Suppressor macrophage treated with lipopolysaccharide for 1 hour (primary cell): ENCODE results near the gene MKKS.

Experiments used
- DNase-seq, 3 donors: peaks; one replicate each; pipeline ENCODE4 v3.0.0-alpha.2; 2020 to 2022

MKKS gene

GRCh38 chr20:10367693-10367942, 66.4 kb downstream of the MKKS start:
- no peak for DNase-seq

GRCh38 chr20:10366898-10367692, 66.9 kb downstream of the MKKS start:
- no peak for DNase-seq

- DNase-seq: no peak
Observed at GRCh38 chr20:10362674-10363073, 71.3 kb downstream of the MKKS start.

GRCh38 chr20:10360878-10361277, 73.1 kb downstream of the MKKS start:
- no peak for DNase-seq

- no peak for DNase-seq
Observed at GRCh38 chr20:10359621-10360040, 74.4 kb downstream of the MKKS start.

- no peak for DNase-seq
Observed at GRCh38 chr20:10357974-10358373, 76.0 kb downstream of the MKKS start.

GRCh38 chr20:10357061-10357708, 76.8 kb downstream of the MKKS start:
- peak; percentile 15 to 19 (median 16) for DNase-seq

- no peak for DNase-seq
Observed at GRCh38 chr20:10356628-10357027, 77.4 kb downstream of the MKKS start.

- no peak for DNase-seq
Observed at GRCh38 chr20:10352934-10353824, 80.8 kb downstream of the MKKS start.
